SH-SY5Y (cell line): Measurements from ENCODE around the gene CFL1.

Experiments used
- GATA2 ChIP-seq: IDR thresholded peaks from 2 replicates; pipeline ENCODE4 v1.6.1; 2011; ENCODE audit warnings: mild to moderate bottlenecking, low read depth, low read length
- GATA3 ChIP-seq: IDR thresholded peaks from 2 replicates; pipeline ENCODE4 v1.6.1; 2011; ENCODE audit warnings: low read depth, mild to moderate bottlenecking, low read length, moderate library complexity

DNA sequence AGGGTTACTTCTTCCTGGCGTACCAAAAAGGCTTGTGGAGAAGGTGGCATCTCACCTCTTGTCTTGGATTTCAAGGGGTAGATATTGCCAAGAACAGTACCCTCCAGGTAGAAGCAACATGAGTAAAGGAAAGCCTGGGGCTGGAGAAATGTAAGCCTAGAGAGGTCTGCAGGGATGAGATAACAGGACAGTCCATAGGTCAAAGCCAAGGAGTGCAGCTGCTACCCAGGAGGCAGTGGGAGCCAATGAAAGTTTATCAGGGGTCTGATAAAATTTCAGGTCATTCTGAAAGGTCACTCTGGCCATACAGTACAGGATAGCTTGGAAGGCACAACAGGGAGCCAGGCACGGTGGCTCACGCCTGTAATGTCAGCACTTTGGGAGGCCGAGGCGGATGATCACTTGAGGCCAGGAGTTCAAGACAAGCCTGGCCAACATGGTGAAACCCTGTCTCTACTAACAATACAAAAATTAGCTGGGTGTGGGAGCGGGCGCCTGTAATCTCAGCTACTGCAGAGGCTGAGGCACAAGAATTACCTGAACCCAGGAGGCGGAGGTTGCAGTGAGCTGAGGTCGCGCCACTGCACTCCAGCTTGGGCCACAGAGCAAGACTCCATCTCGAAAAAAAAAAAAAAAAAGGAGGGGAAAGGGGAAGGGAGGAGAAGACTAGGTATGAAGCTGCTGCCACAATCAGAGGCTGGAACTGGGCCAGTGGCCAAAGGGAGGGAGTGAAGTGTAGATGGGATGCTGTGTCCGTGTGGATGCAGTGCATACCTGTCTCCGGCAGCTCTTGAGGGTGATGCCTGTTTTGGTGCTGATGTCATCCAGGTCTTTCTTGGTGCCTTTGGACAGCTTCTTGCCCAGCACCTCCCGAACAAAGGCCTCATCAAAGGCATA is 29.1 kb upstream of the CFL1 start:
- TF ChIP-seq GATA2 (no peak), GATA3 (no peak)
